ENCODE measurements around the gene STK32B. TPM values are rescaled to one million over a fixed set of nuclear protein-coding genes. Genes with fewer than 3 reads are reported as not detected.

STK32B gene
- total RNA-seq, 8 experiments from 2014 or later: 1.8 to 25.1 (median 4.7) TPM

GRCh38 chr4:5081441-5081999, 30.2 kb downstream of the STK32B start:
- Histone ChIP-seq H3K4me1 (replicated peaks in 1 of 2) (no peaks in the 10 kb centered on the region), H3K4me3 (no peak overlapping the region), H3K27ac (no peak overlapping the region)
- no peak for ATAC-seq (replicated peaks in 6 of 8)
- 0 to 86% (median 62%) methylated on average over 2 of the region's 2 CpGs for WGBS, 10 experiments
- in situ Hi-C loops (cut with MboI; ENCODE audit: low pct_unique_long_range_greater_than_20kb in 2 of 9, low sequenced_read_pairs in 9 of 9, unreplicated experiment in 9 of 9): no loop called here

- in situ Hi-C loops (cut with MboI; ENCODE audit: low pct_unique_long_range_greater_than_20kb in 2 of 9, low sequenced_read_pairs in 9 of 9, unreplicated experiment in 9 of 9): no loop called here
- Histone ChIP-seq H3K4me3 (no peak overlapping the region), H3K4me1 (replicated peaks in 1 of 2) (no peaks in the 10 kb centered on the region), H3K27ac (no peak overlapping the region)
- WGBS, 10 experiments: 36 to 88% (median 67%) methylated on average over 1 to 2 of the region's 2 CpGs
- no peak for ATAC-seq (replicated peaks in 6 of 8)
These were observed 31.1 kb downstream of the STK32B start for GRCh38 chr4:5082376-5082775.

GRCh38 chr4:5084911-5085475, 33.7 kb downstream of the STK32B start:
- in situ Hi-C loops (cut with MboI; ENCODE audit: low pct_unique_long_range_greater_than_20kb in 2 of 9, low sequenced_read_pairs in 9 of 9, unreplicated experiment in 9 of 9): no loop called here
- no peak for ATAC-seq (replicated peaks in 6 of 8)
- Histone ChIP-seq H3K27ac (no peak overlapping the region), H3K4me3 (no peak overlapping the region), H3K4me1 (replicated peaks in 1 of 2) (no peaks in the 10 kb centered on the region)
- WGBS, 10 experiments: 28 to 92% (median 78%) methylated on average over 2 to 3 of the region's 3 CpGs

- Histone ChIP-seq H3K27ac (no peak overlapping the region), H3K4me1 (replicated peaks in 1 of 2) (no peaks in the 10 kb centered on the region), H3K4me3 (no peak overlapping the region)
- in situ Hi-C loops (cut with MboI; ENCODE audit: low pct_unique_long_range_greater_than_20kb in 2 of 9, low sequenced_read_pairs in 9 of 9, unreplicated experiment in 9 of 9): no loop called here
- no peak for ATAC-seq (replicated peaks in 6 of 8)
- 13 to 100% (median 72%) methylated on average over 1 of the region's 1 CpG for WGBS, 10 experiments
These were observed 35.3 kb downstream of the STK32B start for GRCh38 chr4:5086535-5086934.

- H3K4me1 ChIP-seq (replicated peaks in 1 of 2): no peaks in the 10 kb centered on the region
- WGBS, 10 experiments: 0 to 93% (median 58%) methylated on average over 2 to 8 of the region's 8 CpGs; no CpG with 5 or more reads in 2 of the 10 experiments
- in situ Hi-C loops (cut with MboI; ENCODE audit: low pct_unique_long_range_greater_than_20kb in 2 of 9, low sequenced_read_pairs in 9 of 9, unreplicated experiment in 9 of 9): no loop called here
- peak in 2 of 8 experiments; percentile 36 for ATAC-seq (replicated peaks in 6 of 8)
- no peak overlapping the region for H3K4me3 ChIP-seq
- no peak overlapping the region for H3K27ac ChIP-seq
These were observed 45.0 kb downstream of the STK32B start for GRCh38 chr4:5096261-5096660.

- no peak overlapping the region for H3K4me3 ChIP-seq
- WGBS, 10 experiments: 0 to 100% (median 35%) methylated on average over 1 of the region's 1 CpG; no CpG with 5 or more reads in 4 of the 10 experiments
- peak in 4 of 8 experiments; percentile 21 to 93 (median 51) for ATAC-seq (replicated peaks in 6 of 8)
- in situ Hi-C loops (cut with MboI; ENCODE audit: low pct_unique_long_range_greater_than_20kb in 2 of 9, low sequenced_read_pairs in 9 of 9, unreplicated experiment in 9 of 9): no loop called here
- no peaks in the 10 kb centered on the region for H3K4me1 ChIP-seq (replicated peaks in 1 of 2)
- no peak overlapping the region for H3K27ac ChIP-seq
These were observed 46.9 kb downstream of the STK32B start for GRCh38 chr4:5098176-5098575.

- in situ Hi-C loops (cut with MboI; ENCODE audit: low pct_unique_long_range_greater_than_20kb in 2 of 9, low sequenced_read_pairs in 9 of 9, unreplicated experiment in 9 of 9): no loop called here
- ATAC-seq (replicated peaks in 6 of 8): no peak
- H3K27ac ChIP-seq: no peak overlapping the region
- H3K4me3 ChIP-seq: no peak overlapping the region
- H3K4me1 ChIP-seq (replicated peaks in 1 of 2): no peaks in the 10 kb centered on the region
These were observed 49.1 kb downstream of the STK32B start for GRCh38 chr4:5100336-5100735.

- ATAC-seq (replicated peaks in 6 of 8): no peak
- 42 to 100% (median 67%) methylated on average over 1 to 4 of the region's 4 CpGs; no CpG with 5 or more reads in 3 of the 10 experiments for WGBS, 10 experiments
- no peak overlapping the region for H3K27ac ChIP-seq
These were observed 49.7 kb downstream of the STK32B start for GRCh38 chr4:5100986-5101385.

GRCh38 chr4:5101571-5101970, 50.3 kb downstream of the STK32B start:
- peak in 3 of 8 experiments; percentile 79 to 98 (median 98) for ATAC-seq (replicated peaks in 6 of 8)

More at GRCh38 chr4:5100986-5101385, 49.7 kb downstream of the STK32B start:
- Histone ChIP-seq H3K4me1 (replicated peaks in 1 of 2) (no peaks in the 10 kb centered on the region), H3K4me3 (no peak overlapping the region)
- in situ Hi-C loops (cut with MboI; ENCODE audit: low pct_unique_long_range_greater_than_20kb in 2 of 9, low sequenced_read_pairs in 9 of 9, unreplicated experiment in 9 of 9): no loop called here

GRCh38 chr4:5110901-5111300, 59.6 kb downstream of the STK32B start:
- 0 to 100% (median 36%) methylated on average over 1 of the region's 1 CpG; no CpG with 5 or more reads in 2 of the 10 experiments for WGBS, 10 experiments

More at GRCh38 chr4:5101571-5101970, 50.3 kb downstream of the STK32B start:
- H3K4me3 ChIP-seq: no peak overlapping the region
- H3K27ac ChIP-seq: no peak overlapping the region
- in situ Hi-C loops (cut with MboI; ENCODE audit: low pct_unique_long_range_greater_than_20kb in 2 of 9, low sequenced_read_pairs in 9 of 9, unreplicated experiment in 9 of 9): no loop called here
- H3K4me1 ChIP-seq (replicated peaks in 1 of 2): no peaks in the 10 kb centered on the region
- 0 to 78% (median 10%) methylated on average over 1 to 3 of the region's 3 CpGs; no CpG with 5 or more reads in 3 of the 10 experiments for WGBS, 10 experiments

GRCh38 chr4:5112333-5113095, 61.2 kb downstream of the STK32B start:
- peak in 1 of 8 experiments; percentile 55 for ATAC-seq (replicated peaks in 6 of 8)

More at GRCh38 chr4:5110901-5111300, 59.6 kb downstream of the STK32B start:
- in situ Hi-C loops (cut with MboI; ENCODE audit: low pct_unique_long_range_greater_than_20kb in 2 of 9, low sequenced_read_pairs in 9 of 9, unreplicated experiment in 9 of 9): no loop called here
- Histone ChIP-seq H3K4me3 (no peak overlapping the region), H3K27ac (no peak overlapping the region), H3K4me1 (replicated peaks in 1 of 2) (no peaks in the 10 kb centered on the region)
- peak in 1 of 8 experiments; percentile 32 for ATAC-seq (replicated peaks in 6 of 8)

GRCh38 chr4:5114950-5115349, 63.7 kb downstream of the STK32B start:
- peak in 3 of 8 experiments; percentile 66 to 82 (median 73) for ATAC-seq (replicated peaks in 6 of 8)
- 0 to 86% (median 20%) methylated on average over 1 of the region's 1 CpG; no CpG with 5 or more reads in 6 of the 10 experiments for WGBS, 10 experiments
- H3K4me1 ChIP-seq (replicated peaks in 1 of 2): no peaks in the 10 kb centered on the region
- H3K4me3 ChIP-seq: no peak overlapping the region
- in situ Hi-C loops (cut with MboI; ENCODE audit: low pct_unique_long_range_greater_than_20kb in 2 of 9, low sequenced_read_pairs in 9 of 9, unreplicated experiment in 9 of 9): no loop called here
- no peak overlapping the region for H3K27ac ChIP-seq

More at GRCh38 chr4:5112333-5113095, 61.2 kb downstream of the STK32B start:
- in situ Hi-C loops (cut with MboI; ENCODE audit: low pct_unique_long_range_greater_than_20kb in 2 of 9, low sequenced_read_pairs in 9 of 9, unreplicated experiment in 9 of 9): no loop called here
- H3K27ac ChIP-seq: no peak overlapping the region
- H3K4me3 ChIP-seq: no peak overlapping the region
- no peaks in the 10 kb centered on the region for H3K4me1 ChIP-seq (replicated peaks in 1 of 2)
- 8 to 67% (median 43%) methylated on average over 1 to 2 of the region's 2 CpGs; no CpG with 5 or more reads in 2 of the 10 experiments for WGBS, 10 experiments

GRCh38 chr4:5118091-5118786, 67.0 kb downstream of the STK32B start:
- 75 to 100% (median 85%) methylated on average over 1 to 6 of the region's 6 CpGs; no CpG with 5 or more reads in 1 of the 10 experiments for WGBS, 10 experiments
- Histone ChIP-seq H3K27ac (no peak overlapping the region), H3K4me1 (replicated peaks in 1 of 2) (no peaks in the 10 kb centered on the region), H3K4me3 (no peak overlapping the region)
- ATAC-seq (replicated peaks in 6 of 8): no peak
- in situ Hi-C loops (cut with MboI; ENCODE audit: low pct_unique_long_range_greater_than_20kb in 2 of 9, low sequenced_read_pairs in 9 of 9, unreplicated experiment in 9 of 9): no loop called here

Measured in motor neuron (in vitro differentiated cells).